Glomerular visceral epithelial cell (primary cell): Measurements from ENCODE around the gene MAML3.

Experiments
- DNase-seq: peaks from one replicate; pipeline ENCODE4 v3.0.0-alpha.2; 2016; ENCODE audit errors: extremely low spot score

MAML3 gene

DNA sequence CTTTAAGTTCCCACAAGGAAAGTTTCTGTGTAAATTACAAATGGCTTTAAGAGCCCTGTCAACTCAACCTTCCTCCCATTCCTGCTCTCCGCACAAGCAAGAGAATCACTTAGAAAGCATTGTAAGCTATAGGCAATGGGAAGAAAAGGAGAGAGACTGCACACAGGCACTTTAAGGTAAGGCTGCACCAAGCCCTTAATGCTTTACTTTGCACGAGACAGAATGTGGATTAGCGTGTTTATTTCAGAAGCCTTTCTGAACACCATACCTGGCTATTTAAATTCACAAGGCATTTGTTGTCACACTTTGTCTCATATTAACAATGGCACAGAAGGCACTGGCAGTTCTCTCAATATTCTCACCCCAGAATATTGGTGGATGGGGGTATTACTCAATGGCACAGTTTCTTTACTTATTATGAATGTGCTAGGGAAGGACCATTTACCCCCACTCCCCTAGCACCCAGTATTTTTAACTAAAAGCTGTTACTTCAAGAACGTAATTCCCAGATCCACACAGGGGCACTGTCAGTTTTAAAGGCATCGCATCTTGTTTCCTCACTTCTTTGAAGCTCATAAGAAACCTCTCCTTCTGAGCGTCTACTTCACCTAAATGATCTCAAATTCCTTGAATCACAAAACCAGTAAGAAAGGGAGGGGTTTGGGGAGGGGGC is 150.0 kb downstream of the MAML3 start:
- no peak for DNase-seq

DNA sequence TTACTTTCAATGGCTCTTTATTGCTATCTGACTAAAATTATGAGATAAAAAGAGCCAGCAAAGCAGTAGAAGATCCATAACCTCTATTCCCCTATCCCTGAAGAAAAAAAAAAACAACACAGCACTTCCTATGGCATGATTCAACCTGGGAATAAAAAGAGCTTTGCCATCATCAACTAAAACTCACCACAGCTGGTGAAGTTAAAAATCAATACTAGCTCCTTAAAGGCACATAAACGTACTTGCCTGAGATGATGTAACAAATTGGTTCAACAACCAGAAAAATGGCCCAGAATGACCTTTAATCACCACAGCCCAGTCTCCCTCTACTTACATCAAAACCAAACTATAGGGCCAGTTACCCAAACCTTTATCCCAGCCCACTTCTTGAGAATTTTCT is 153.8 kb downstream of the MAML3 start:
- no peak for DNase-seq

GRCh38 chr4:139988863-139989765 is 164.9 kb downstream of the MAML3 start:
- peak; percentile 91 for DNase-seq

GRCh38 chr4:139987502-139987850 is 166.5 kb downstream of the MAML3 start:
- no peak for DNase-seq

DNA sequence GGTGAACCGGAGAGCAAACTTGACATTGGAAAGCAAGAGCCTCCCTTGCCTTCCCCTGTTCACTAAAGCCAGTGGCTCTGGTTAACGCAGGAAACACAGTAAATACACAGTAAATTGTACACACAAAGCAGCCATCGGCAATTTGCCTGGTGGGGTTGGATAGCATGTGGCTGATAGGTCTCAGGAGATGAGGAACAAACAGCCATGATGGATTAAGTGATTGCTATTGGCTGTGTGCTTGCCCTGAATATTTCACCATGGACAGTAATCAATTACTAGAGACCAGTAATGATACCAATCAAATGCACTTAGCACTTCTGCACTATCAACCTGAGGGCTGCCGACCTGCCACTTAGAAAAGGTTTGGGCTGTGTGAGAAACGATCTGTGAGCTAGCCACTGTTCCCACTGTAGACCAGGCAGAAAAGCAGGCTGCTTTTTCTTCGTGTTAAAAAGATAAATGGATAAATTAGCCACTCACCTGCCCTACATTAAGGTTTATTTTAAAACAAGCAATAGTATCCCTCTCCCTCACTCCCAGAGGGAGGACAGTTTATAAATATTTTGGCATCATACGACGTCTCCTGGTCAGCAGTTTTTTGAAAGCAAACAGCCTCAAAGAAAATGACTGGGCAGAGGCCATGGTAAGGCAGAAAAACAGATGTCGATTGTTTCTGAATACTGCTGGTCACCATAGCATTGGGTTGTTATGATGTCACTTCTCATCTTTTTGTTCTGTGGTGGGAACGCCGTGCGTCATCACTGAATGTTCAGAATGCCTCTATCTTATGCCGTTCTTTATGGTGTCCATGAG is 167.1 kb downstream of the MAML3 start:
- no peak for DNase-seq

GRCh38 chr4:139986106-139986505 is 167.9 kb downstream of the MAML3 start:
- no peak for DNase-seq

DNA sequence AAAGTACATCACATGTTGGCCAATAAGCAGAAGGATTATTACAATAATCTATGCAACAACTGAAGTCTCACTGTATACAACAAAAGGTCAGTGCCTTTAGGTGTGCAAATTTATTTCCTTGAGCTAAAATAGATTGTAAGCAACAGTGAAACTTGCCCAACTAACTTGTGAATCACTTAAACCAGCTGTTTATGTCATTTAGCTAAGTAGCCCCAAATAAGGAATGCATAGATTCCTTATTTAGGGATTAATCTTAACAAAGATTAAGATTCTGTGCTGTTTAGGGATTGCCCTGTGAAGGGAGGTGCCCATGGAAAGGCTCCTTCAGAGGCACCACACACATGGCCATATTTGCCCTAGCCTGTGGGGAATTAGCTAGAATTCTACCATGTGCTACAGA is 168.6 kb downstream of the MAML3 start:
- no peak for DNase-seq

DNA sequence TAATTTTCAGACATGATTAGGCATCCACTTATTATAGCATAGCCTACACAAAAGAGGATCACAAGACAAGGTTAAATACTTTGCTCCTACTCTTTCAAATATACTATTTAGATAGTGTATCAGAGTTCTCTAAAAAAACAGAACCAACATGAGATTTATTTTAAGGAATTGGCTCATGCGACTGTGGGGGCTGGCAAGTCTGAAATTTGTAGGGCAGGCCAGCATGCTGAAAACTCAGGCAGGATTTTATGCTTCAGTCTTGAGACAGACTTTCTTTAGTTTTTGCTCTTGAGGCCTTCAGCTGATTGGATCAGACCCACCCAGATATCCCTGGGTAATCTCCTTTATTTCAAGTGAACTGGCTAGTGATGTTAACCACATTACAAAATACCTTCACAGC is 169.5 kb downstream of the MAML3 start:
- no peak for DNase-seq

- DNase-seq = no peak
Measured at GRCh38 chr4:139978692-139979091, 175.3 kb downstream of the MAML3 start.

GRCh38 chr4:139977838-139978609 is 176.0 kb downstream of the MAML3 start:
- no peak for DNase-seq

- no peak for DNase-seq
Measured at GRCh38 chr4:139975830-139976272, 178.1 kb downstream of the MAML3 start.

DNA sequence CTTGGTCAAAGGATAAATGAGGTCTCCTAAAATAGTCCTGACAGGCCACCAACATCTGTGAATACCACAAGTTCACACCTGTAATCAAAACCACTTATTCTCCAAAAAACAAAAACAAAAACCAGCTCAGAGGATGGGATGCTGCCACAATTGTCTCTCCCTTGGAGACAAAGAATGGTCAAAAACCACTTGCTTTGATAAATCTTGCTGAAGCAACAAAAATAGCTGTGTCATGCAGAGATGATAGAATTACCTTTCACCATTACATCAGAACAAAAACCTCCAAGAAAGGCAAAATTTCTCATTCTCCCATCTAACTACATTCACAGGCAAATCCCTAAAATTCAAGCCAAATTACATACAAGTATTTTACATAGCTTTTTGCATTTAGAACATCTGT is 180.4 kb downstream of the MAML3 start:
- no peak for DNase-seq

- DNase-seq = peak; percentile 66
Measured at GRCh38 chr4:139973015-139973414, 181.0 kb downstream of the MAML3 start.

DNA sequence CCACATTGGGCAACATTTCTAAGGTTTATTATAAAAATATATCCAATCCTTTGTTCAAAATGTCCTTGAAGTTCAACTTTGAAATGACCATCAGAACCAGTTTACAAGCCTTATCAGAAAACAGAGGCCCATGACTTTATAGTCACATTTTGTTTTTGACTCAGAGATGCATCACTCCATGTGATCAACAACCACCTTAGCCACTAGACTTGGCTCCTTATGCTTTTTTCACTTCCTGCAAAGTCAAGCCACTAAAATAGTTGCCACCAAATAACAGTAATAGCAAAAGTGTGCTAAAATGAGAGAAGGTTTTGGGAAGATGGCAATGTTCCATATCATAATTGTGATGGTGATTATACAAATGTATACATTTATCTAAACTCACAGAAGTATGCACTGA is 181.7 kb downstream of the MAML3 start:
- no peak for DNase-seq

DNA sequence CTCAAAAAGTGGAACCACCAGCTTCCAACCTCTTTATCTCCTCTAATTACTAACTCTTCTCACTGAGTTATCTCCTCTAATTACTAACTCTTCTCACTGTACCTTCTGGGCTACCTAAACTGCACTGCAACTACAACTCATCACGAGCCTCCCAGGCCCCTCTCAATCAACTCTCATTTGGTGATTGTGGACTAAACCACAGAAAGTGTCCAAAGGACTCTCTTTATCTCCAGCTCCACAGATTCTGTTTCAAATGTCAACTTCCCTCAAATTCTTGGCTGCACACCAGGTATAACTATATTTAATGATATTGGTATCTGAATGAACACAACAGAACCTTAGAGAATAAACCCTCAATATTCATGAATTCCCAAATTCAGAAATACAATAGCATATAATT is 182.9 kb downstream of the MAML3 start:
- no peak for DNase-seq

GRCh38 chr4:139969635-139970266 is 184.2 kb downstream of the MAML3 start:
- DNase-seq = no peak

GRCh38 chr4:139968831-139969230 is 185.2 kb downstream of the MAML3 start:
- no peak for DNase-seq

DNA sequence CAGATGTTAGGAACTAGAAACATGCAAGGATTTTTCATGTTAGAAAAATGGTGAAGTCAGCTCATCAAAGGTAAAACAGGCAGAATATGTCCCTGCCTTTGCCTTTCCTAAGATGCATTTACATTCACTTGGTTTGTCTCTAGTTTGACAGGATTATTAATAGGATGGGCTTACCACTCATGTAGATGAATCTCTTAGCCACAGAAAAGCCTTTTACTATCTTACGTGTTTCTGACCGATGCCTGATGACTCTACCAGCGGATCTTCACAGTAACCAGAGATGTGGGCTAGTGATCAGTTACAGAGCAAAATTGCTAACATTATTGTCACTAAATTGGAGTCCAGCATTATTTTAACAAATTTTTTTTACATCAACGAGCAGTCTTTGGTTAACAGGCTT is 187.6 kb downstream of the MAML3 start:
- DNase-seq = no peak

GRCh38 chr4:139965789-139966188 is 188.2 kb downstream of the MAML3 start:
- DNase-seq = no peak

GRCh38 chr4:139963708-139964107 is 190.3 kb downstream of the MAML3 start:
- no peak for DNase-seq

- no peak for DNase-seq
Measured at GRCh38 chr4:139962130-139962684, 191.8 kb downstream of the MAML3 start.
